Measurements from ENCODE around the gene CBFA2T2. TPM values are rescaled to one million over a fixed set of nuclear protein-coding genes. Genes with fewer than 3 reads are reported as not detected.

CBFA2T2 gene
- total and polyA plus RNA-seq, 10 of the 15 experiments (the other 5 are each of a cell fraction or from before 2014, with no cell fraction given): 0.61 to 8.6 (median 5.5) TPM

DNA sequence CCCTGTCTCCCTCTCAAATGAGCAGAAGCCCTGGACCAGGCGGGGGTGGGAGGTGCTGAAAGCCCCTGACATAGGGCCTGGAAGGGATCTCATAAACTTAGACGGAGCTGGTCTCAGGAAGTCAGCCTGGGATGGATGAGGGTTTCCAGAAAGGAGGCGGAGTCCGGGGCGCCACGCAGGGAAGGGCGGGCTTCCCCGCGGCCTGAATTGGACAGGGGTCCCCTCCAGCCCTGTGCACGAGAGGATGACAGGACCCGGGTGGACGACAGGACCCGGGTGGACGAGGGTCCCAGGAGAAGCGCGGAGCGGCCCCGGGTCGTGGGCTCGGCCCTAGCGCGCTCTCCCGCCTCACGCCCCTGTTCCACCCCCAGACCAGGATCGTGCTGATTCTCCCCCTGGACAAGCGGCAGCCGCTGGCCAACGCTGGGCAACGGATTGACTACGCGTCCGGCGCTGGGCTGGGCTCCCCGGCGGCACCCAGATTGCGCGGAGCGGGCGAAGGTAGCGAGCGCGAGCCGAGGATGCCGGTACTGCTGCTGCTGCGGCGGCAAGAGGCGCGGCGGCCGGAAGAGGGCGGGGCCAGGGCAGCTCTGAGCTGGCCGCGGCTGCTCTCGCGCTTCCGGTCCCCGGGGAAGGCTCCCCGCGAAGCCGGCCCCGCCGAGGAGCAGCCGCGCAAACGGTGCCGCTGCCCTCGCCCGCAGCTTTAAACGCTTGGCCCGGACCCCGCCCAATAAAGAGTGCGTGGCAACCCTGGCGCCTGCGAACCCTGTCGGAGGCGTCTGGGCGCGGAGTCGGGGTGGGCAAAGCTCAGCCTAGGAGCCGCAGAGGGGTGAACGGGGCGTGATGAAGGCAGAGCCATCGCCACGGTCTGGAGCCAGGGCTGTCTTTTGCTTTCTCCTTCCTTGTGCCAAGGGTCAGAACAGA, 173.5 kb downstream of the CBFA2T2 start (continued):
- TF ChIP-seq, protein P1, sequence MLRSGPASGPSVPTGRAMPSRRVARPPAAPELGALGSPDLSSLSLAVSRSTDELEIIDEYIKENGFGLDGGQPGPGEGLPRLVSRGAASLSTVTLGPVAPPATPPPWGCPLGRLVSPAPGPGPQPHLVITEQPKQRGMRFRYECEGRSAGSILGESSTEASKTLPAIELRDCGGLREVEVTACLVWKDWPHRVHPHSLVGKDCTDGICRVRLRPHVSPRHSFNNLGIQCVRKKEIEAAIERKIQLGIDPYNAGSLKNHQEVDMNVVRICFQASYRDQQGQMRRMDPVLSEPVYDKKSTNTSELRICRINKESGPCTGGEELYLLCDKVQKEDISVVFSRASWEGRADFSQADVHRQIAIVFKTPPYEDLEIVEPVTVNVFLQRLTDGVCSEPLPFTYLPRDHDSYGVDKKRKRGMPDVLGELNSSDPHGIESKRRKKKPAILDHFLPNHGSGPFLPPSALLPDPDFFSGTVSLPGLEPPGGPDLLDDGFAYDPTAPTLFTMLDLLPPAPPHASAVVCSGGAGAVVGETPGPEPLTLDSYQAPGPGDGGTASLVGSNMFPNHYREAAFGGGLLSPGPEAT (IDR thresholded peaks at IDR 0.05; ENCODE audit: low read depth): no peak
- TF ChIP-seq IKZF2 (IDR thresholded peaks at IDR 0.05) (0 out of 4 replicates have a peak, but pooled peaks of 1 of the 2 experiments have one; percentile 27), FOS (IDR thresholded peaks at IDR 0.05; ENCODE audit: borderline replicate concordance, extremely low read depth, insufficient read length) (no peak), NR2C1 (IDR thresholded peaks at IDR 0.05) (no peak; the same call in 1 of the 2 replicates), MEF2B (IDR thresholded peaks at IDR 0.05; ENCODE audit: partially characterized antibody, poor library complexity, severe bottlenecking) (peak; percentile 41), ELK1 (IDR thresholded peaks at IDR 0.05; ENCODE audit: low read depth, low read length) (peak; percentile 85), SREBF2 (IDR thresholded peaks at IDR 0.05; ENCODE audit: low read length) (no peak), HCFC1 (IDR thresholded peaks at IDR 0.05; ENCODE audit: low read length) (peak; percentile 6; the same call in 1 of the 2 replicates), FOXK2 (IDR thresholded peaks at IDR 0.05) (no peak), SP1 (IDR thresholded peaks at IDR 0.05; ENCODE audit: low read depth, low read length) (no peak), KAT2A (conservative IDR thresholded peaks at IDR 0.05; ENCODE audit: control insufficient read depth, low read depth, low read length) (no peak), DPF2 (IDR thresholded peaks at IDR 0.05) (peak; percentile 78), ZBTB11 (CRISPR knock-in tag; IDR thresholded peaks at IDR 0.05) (peak; percentile 79), RELA (IDR thresholded peaks at IDR 0.05; ENCODE audit: borderline replicate concordance, partially characterized antibody) (no peak), SIN3A (IDR thresholded peaks at IDR 0.05; ENCODE audit: low read depth, low read length) (peak; percentile 62; the same call in 1 of the 2 replicates), CHD1 (IDR thresholded peaks at IDR 0.05; ENCODE audit: low read depth, low read length) (no peak), USF1 (IDR thresholded peaks at IDR 0.05; ENCODE audit: borderline replicate concordance, extremely low read length, insufficient read depth, low read depth, low read length) (no peak), ATF2 (IDR thresholded peaks at IDR 0.05; ENCODE audit: low read length) (no peak)
